DMS114 treated with DMSO at 0.1 percent for 48 hours (cell line): ENCODE measurements around the gene TMEM238.
"Not testable (repeated sequence)": the region's sequence is repeated elsewhere in the genome, so short reads cannot be mapped to it uniquely, and the experiment has no call there.

Experiments used
- DNase-seq: peaks from one replicate; lab custom pipeline; 2025; ENCODE audit not compliant: unreplicated experiment; lab: John Stamatoyannopoulos, UW

TMEM238 gene, protein sequence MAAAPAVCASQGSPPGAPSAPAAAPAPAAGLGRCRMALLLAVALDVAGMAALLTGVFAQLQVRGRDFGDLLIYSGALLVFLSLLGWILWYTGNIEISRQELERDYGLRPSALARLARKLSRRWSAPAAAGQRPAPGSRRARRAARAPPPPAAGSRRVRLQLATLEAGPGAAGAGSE

DNA sequence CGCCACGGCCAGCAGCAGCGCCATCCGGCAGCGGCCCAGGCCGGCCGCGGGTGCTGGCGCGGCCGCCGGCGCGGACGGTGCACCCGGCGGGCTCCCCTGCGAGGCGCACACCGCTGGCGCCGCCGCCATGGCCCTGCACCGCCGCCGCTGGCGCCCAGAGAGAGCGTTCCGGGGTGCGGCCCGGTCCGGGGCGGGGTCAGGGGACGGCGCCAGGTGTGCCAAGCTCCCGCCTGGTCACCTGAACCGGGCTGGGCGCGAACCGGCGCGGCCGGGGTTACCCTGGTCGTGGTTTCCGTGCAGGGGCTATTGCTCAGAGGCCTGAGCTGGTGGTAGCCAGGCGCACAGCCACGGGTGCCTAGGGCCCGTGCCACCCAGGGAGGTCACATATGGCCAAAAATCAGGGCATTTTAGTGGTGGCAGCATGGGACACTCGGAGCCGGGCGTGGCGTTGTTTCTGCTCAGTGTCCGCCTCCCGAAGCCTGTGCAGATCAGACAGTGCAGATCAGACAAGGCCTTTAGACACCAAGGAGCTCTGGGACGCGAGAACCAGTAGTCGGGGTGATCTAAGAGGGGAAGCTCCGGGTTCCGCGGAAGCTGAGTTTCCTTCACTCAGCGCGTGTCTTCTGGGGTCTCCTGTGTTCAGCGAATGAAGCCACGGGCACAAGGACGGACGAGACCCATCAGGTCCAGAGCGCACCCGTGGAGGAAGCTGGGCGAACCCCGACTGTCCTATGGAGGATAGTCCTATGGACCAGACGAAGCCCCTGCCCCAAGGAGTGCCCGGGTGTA lies at the start of gene TMEM238:
TMEM238 (minus strand) TSS at position 162 of the 789 bp plus-strand sequence; CDS start at position 129, 33 bp downstream.
- DNase-seq: no peak

DNA sequence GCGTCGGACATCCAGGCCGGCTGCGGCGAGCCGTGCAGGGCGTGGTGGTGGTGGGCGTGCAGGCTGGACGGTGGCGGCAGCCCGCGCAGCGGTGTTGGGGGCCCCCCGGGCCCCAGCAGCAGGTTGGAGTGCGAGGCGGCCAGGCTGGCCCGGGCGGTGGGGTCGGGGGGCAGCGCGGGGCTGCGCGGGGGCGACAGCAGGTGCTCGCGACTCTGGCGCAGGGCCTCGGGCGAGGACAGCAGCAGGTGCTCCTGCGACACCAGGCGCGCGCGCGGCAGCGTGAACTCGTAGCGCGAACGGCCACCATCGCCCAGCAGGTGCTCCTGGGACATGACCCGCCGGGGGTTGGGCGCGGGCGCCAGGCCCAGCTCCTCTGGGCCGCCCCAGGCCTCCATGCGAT lies 49.2 kb upstream of the TMEM238 start:
- DNase-seq: no peak

DNA sequence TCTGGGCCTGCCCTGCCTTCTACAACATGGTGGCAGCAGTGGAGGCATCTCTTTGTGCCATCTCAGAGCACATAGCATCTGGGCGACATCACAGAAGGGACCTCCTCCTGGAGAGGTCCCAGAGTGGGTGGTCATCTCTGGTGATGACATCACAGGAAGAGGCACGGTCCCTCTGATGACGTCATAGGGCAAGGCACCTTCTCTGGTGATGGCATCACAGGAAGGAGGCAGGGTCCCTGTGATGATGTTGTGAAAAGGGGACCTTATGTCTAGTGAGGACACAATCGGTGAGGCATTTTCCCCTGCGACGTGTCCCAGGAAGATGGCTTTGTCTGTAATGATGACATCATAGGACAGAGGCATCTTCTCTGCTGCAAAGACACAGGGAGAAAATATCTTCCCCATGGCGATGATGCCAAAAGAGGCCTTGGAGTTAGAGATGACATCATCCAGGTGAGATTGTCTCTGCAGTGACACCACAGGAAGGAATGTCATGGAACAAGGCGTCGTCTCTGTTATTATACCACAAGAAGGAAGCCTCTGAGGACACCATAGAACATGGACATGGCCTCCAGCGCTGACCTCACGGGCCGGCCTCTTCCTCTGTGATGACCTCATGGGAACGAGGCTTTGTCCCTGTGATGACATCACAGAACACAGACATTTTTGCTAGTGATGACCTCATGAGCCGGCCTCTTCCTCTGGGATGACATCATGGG lies 48.3 kb upstream of the TMEM238 start:
- DNase-seq: no peak

DNA sequence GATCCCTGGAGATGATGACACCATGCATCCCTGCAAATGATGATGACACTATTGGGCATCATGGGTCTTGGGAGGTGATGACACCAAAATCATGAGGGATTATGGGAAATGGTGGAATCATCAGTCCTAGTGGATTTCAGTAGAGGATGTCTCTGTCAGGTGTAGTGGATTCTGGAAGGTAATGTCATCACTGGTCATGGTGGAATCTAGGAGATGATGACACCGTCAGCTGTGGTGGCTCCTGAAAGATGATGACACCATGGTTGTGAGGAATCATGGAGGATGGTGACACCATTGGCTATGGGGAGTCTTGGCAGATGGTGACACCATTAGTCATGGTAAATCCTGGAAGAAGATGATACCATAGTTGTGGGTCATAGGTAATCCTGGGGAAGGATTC lies 47.1 kb upstream of the TMEM238 start:
- DNase-seq: no peak

DNA sequence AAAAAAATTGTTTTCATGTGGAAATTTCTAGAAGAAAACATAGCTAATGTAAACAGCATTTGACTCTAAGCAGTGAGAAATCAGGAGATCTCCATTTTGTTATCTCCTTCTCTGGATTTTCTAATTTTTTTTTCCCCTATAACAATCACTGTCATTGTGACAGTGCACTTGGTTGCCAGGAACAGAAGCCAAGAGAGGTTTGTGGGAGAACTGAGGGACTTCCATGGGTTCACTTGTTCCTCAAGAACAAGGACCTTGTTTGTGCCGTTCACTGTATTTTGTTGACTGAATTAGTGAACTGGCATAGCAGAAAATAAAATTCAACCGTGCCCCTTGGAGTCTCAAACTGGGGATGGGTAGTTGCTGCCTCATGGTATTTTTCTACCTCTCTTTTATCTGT lies 42.0 kb upstream of the TMEM238 start:
- no peak for DNase-seq

DNA sequence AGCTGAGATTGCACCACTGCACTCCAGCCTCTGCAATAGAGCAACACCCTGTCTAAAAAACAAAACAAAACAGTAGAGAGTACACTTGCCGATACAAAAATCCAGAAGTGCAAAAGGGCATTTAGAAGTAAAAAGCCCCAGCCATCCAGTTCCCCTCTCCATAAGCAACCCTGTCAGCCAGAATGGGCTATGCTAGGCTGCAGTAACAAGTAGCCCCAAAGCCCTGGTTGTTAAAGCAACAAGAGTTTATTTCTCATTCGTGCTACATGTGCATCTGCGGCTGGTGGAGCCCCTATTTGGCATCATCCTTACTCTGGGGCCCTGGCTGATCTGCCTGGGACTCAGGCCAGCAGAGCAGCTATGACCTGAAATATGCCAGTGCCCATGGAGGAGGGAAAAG lies 40.4 kb upstream of the TMEM238 start:
- no peak for DNase-seq

DNA sequence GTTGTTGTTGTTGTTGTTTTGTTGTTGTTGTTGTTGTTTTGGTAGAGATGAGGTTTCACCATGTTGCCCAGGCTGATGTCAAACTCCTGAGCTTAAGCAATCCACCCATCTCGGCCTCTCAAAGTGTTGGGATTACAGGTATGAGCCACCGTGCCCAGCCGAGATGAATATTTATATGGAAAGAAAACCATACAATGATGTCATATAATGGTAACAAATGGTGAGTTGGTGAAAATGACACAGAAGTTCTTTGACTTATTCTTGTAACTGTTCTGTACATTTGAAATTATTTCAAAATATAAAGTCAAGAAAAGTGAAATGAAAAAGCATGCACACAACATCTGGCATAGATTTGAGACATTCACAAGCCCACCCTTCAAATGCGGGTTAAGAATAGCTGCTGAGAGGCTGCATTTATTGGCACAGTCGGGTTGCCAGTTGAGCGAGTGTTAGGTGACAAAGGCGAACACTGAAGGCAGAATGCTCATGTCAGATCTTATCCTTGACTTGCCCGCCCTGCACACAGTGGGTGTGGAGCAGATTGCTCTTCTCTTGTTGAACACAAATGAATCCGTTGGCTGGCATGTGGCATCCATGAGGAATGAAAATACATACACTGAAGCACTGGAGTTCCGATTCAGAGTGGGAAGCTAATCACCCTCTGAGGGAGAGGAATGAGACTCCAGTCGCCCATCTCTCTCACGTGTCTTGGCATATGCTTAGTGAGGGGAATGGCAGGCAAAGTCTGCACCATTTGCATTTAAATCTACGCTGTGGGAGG lies 39.3 kb upstream of the TMEM238 start:
- DNase-seq: no peak

DNA sequence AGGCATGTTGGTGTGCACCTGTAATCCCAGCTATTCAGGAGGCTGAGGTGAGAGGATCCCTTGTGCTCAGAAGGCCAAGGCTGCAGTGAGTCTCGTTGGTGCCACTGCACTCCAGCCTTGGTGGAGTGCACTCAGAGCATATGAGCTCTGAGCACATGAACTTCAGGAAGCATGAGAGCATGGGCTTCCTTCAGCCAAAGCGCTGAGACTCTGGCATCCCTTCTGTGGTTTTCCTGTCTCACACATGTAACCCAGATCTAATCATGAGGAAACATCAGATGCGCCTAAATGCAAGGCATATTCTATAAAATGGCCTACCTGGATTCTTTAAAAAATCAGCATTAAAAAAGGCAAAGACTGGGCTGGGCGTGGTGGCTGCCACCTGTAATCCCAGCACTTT lies 37.2 kb upstream of the TMEM238 start:
- not testable (repeated sequence) for DNase-seq

DNA sequence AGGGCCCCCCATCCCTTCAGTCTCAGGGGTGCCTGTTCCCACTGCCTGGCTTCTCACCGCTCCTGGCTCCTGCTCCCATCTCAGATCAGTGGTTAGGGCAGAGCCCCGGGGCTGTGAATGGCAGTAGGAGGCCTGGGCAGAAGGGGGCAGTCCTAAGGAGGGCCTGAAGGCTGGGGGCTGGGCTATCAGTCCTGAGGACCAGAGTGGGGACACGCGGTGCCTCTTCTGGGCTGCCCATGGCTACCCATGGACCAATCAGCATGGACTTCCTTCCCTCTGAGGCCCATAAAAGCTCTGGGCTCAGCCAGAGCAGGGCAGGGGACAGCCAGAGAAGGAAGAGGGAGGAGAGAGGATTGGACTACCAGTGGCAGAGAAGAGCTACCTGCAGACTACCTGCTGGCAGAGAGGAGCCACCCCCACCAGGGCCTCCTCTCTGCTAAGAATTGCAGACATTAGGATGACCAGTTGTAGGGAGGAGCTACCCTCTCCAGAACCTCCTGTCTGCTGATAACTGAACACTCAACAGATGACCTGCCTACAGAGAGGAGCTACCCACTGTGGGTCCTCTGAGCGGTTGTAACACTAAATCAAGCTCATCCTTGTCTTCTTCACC lies 35.6 kb upstream of the TMEM238 start:
- no peak for DNase-seq

DNA sequence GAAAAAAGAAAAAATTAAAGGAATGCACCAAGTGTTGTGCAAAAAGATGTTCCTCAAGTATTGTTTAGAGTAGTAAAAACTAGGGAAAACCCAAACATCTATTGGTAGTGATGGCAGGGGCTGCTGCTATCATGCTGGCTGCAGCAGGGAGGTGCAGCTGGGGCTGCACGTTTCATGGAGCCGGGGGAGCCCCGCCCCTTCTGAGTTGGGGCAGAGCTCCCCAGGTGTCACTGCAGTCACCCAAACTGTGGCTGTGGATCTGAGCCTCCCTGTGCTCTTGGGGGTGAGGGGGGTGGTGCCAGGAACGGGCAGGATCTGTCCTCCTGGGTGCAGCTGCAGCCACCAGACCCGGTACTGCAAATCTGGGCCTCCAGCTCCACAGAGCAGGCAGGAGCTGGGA lies 35.0 kb upstream of the TMEM238 start:
- DNase-seq: no peak

DNA sequence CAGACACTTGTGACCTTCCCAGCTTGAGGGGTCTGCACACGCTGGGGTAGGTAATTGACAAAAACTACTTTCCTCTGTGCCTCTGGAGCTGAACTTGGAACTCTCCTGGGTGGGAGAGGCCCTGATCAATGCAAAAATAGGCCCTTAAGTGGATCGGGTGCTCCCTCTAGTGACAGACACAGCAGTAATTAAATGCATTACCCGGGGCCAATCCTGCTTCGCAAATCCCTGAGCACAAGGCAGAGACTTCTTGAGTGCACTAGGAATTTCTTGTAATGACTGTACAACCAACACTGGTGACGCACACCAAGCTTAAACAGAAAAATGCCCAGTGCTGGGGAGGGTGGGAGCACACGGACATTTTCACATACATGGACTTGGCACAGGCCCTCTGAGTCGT lies 34.1 kb upstream of the TMEM238 start:
- DNase-seq: peak; percentile 58

DNA sequence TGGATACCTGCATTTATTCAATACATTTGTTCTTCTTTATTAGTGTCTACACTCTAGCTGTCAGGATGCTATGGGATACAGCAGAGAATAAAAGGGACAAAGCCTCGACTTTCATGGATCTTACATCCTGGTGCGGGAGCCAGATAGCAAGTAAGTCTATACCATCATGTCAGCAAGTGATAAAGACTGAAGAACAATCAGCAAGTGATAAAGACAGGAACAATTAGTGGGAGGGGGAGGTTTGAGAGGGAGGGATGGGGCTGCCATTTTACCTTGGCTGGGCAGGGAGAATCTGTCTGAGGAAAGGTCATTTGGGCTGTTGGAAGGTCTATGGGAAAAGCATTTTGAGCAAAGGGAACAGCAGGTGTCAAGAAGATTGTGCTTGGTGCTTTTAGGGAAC lies 26.1 kb upstream of the TMEM238 start:
- no peak for DNase-seq

DNA sequence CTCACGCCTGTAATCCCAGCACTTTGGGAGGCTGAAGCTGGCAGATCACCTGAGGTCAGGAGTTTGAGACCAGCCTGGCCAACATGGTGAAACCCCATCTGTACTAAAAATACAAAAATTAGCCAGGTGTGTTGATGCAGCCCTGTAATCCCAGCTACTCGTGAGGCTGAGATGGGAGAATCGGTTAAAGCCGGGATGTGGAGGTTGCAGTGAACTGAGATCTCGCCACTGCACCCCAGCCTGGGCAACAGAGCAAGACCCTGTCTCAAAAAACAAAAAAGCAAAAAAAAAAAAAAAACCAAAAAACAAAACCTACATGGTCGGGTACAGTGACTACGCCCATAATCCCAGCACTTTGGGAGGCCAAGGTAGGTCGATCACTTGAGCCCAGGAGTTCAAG lies 25.1 kb upstream of the TMEM238 start:
- DNase-seq: not testable (repeated sequence)

DNA sequence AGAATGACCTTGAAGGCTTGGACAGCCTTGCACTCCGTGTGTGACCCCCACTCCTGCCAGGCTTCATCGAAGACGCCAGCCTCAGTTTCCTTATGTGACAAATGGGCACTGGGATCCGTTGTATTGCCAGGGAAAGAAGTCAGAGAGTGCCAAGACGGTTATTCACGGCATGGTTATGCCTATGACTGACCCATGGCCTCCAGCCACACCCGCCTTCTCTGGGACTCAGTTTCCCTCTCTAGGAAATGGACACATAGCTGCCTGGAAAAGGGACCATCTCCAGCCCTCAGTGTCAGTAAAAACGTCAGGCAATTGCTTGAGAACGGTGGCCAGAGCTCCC lies 24.4 kb upstream of the TMEM238 start:
- DNase-seq: no peak

DNA sequence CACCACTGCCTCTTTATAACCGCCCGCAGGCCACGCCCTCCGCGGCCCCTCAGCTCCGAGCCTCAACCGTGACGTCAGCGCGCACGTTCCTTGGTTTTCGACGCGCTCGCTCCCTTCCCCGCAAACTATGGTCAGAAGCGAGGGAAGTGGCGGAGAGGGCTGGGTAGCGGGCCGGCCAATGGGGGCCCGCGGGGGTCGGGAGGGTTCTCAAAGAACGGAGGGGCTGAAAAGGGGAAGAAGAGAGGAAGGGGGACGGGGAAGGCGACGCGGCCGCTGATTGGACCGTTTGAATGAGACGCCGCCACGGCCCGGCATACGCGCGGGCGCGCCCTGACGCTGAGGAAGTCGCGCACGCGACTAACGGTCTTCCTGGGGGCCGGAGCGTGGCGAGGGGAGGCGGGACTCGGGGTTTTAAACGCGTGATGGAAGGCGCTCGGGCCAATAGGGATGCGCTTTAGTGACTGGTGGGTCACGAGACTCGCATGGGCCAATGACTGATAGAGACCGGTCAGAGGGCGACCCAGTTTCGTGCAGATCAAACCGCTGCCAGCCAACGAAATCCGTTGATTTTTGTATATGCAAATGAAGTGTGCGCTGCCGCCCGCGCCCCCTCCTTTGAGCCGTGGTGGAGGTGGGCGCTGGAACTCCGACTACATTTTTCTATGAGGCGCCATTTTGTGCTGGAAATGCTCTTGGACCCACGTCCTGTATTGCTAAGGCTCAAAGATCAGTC lies 23.9 kb upstream of the TMEM238 start:
- peak; percentile 98 for DNase-seq

DNA sequence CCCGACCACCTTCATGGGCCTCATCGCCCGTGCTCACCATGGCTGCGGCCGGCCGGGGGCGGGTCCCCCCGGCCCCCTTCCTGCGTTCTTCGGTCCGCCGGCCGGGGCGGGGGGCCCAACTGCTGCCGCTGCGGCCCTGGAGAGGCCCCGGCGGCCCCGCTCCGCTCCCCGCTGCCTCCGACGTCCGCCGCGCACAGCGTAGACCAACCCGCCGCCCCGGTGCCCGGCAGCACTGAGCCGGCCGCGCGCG lies 23.4 kb upstream of the TMEM238 start, which contains the start of gene UBE2S:
UBE2S (minus strand) TSS at position 239 of the 250 bp plus-strand sequence; CDS start at position 40, 199 bp downstream.
- not testable (repeated sequence) for DNase-seq

DNA sequence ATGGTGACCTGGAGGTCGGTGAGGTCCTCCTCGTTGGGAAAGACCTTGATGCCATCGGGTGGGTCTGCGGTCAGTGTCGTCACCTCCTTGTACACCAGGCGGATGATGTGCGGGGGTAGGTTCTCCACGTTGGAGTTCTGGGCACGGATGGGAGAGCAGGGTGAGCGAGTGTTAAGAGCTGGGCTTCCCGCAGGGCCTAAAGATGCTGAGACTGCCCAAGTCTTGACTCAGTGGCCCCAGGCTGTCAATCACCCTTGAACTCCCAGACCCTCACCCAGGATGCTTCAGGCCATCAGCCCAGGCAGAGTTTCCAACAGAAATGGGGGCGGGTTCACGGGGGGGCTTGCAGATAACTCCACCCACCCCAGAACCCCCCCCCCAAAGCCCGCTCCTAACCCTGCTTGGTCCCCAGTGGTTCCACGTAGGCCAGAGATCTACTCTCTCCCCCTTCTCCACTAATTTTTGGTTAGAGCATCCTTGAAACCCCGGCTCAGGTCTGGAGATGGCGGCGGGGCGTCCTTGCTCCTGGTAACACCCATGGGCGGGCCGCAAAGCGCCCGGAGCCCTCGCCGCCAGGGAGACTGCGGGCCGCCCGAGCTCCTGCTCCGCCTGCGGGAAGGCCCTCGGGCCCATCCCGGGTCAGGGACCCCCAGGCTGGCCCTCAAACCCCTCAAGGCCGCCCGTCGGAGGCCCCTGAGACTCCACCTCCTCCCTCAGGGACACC lies 22.9 kb upstream of the TMEM238 start:
- DNase-seq: no peak

DNA sequence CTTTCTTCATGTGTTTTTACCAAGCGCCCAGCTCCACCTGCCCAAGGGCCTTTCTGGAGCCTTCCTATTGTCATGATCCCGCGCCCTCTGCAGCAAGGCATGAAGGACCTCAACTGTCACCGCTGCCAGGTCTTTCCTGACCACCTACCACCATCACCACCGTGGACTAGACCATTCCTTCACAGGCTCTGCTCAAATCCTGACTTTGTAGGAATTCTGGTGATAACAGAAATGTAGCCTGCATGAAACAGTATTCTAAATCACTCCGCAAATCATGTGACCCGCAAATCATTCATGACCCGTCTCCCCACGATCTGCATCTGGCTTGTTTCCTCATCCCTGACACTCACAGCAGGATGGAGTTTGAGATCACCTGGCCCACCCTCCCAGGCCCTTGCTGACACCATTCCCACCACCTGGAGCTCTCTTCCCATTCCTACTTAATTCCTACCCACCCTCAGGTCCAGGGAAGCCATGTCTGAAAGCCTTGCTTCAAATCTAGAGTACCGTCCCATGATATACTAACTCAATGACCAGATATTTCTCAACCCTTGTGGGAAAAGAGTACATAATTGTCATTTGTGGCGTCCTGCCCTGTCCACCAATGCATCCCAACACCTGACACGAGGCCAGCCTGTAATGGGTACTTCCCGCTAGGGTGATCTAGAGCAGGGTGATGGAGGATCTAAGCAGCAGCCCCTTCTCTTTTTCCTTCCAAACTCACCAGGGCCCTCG lies 22.2 kb upstream of the TMEM238 start:
- DNase-seq: no peak

DNA sequence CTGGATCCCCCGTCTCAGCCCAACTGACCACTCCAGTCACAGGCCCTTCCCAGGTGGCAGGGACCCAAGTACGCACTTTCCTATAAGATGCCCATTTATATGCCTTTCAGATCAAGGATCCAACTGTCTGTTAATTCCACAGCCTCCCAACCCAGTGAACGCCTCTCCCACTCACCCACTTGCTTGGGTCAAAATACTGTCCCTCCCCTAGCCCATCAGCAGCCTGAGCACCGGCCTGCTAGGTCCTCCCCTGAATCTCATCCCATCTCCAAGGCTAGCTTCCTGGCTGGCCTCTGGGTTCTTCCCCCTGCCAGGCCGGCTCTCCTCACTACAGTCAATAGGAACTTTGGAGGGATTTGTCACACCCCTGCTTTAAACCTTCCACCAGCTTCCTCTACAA lies 21.5 kb upstream of the TMEM238 start:
- no peak for DNase-seq
